GM12874 (cell line): ENCODE measurements around the gene CD96.

ENCODE experiments used
- CTCF ChIP-seq: IDR thresholded peaks from 2 replicates; pipeline ENCODE4 v1.5.1; 2011; ENCODE audit warnings: low read depth, mild to moderate bottlenecking, control low read depth, low read length, moderate library complexity; ENCODE audit not compliant: insufficient read depth

The CD96 gene

GRCh38 chr3:111541391-111541790 is 606 bp upstream of the CD96 start:
- no peak for TF ChIP-seq CTCF

GRCh38 chr3:111542611-111543300 is 759 bp downstream of the CD96 start:
- TF ChIP-seq CTCF = no peak

DNA sequence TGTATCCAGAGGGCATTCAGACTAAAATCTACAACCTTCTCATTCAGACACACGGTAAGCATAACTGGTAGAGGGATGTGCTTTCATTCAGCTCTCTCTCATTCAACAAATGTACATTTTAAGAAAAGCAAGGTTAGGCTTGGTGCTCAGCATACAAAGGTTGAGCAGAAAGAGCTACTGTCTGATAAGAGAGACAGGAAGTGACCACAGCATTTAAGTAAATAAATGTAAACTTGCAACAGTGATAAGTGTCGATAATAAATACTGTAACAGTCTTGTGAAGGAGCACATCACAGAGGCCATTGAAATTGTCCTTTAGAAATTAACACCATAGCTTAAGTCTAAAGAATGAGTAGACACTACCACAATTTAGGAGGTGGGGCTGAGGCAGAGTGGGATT is 3.4 kb downstream of the CD96 start:
- no peak for TF ChIP-seq CTCF

- no peak for TF ChIP-seq CTCF
Measured at GRCh38 chr3:111547631-111548030, 5.6 kb downstream of the CD96 start.

DNA sequence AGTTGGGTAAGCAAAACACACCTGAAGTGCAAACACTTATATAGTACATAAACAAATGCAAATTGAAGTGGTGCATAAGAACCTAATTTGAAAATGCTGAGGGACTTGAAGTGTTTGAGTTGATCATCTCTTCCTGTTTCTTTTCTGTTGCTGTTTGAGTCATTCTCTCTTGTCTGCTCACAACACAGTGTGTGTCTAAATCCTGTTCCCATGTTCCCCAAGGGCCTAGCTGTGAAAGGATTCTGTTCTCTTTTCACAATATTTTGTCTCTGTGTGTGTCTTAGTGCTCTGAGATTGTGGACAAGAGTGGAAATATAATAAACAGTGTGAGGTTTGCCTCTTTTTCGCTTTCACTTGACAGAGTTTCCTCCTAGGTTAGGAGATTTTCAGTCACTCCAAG is 6.1 kb downstream of the CD96 start:
- TF ChIP-seq CTCF = no peak

DNA sequence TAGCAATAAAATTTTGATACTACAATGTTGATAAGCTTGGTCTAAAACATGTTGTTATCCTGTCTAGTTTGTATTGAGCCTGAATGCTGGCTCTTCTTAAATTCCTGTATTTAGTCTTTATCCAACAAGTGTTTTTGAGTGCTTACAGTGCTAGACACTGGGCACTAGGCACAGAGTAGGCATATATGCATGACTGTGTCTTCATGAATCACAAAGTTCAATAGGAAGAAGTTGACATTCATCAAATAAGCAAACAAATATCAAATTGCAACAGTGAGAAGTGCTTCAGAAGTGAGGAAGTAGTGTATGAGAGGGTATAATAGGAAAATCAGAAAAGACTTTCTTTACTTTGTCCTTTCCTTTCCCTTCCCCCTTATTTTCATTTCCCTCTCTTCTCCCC is 6.8 kb downstream of the CD96 start:
- no peak for TF ChIP-seq CTCF

GRCh38 chr3:111566844-111567243 is 24.8 kb downstream of the CD96 start:
- no peak for TF ChIP-seq CTCF
